Uterus (tissue), 4 donors: ENCODE measurements around the gene XIST. TPM values are rescaled to one million over a fixed set of nuclear protein-coding genes. Genes with fewer than 3 reads are reported as not detected.
"Not testable (repeated sequence)": the region's sequence is repeated elsewhere in the genome, so short reads cannot be mapped to it uniquely, and the experiment has no call there.

ENCODE experiments used
- DNase-seq, 2 donors: peaks; one replicate each; pipeline ENCODE4 v3.0.0-alpha.2; 2019 to 2020
- H3K27ac ChIP-seq, 2 donors: fragments of 200-600 bp; sonication (generic); 1 replicate in 1 of 2; 2 replicates in 1 of 2; pipeline ENCODE4 v1.5.1; 2016 to 2018
- H3K27me3 ChIP-seq, 2 donors: fragments of 200-600 bp; sonication (generic); one replicate each; pipeline ENCODE4 v1.5.1; 2018 to 2019; ENCODE audit warnings: control low read depth in 1 of 2
- H3K36me3 ChIP-seq, 2 donors: fragments of 200-600 bp; sonication (generic); one replicate each; pipeline ENCODE4 v1.5.1; 2019; ENCODE audit warnings: control low read depth in 1 of 2
- H3K4me1 ChIP-seq, 2 donors: fragments of 200-600 bp; sonication (generic); one replicate each; pipeline ENCODE4 v1.5.1; 2018 to 2019; ENCODE audit warnings: control low read depth in 1 of 2
- H3K4me3 ChIP-seq, 2 donors: fragments of 200-600 bp; sonication (generic); 1 replicate in 1 of 2; 2 replicates in 1 of 2; pipeline ENCODE4 v1.5.1; 2018 to 2019; ENCODE audit warnings: mild to moderate bottlenecking in 1 of 2
- H3K9me3 ChIP-seq, 2 donors: fragments of 200-600 bp; sonication (generic); one replicate each; pipeline ENCODE4 v1.5.1; 2019; ENCODE audit warnings: control low read depth in 1 of 2
- CTCF ChIP-seq, 4 experiments: fragments of 200-600 bp in 2 of 4; fragments of 450-650 bp in 2 of 4; sonication (generic) in 2 of 4; IDR thresholded peaks; one replicate each; pipeline ENCODE4 v1.5.1; 2016 to 2019; ENCODE audit warnings: antibody characterized with exemption in 4 of 4, mild to moderate bottlenecking in 2 of 4, moderate library complexity in 1 of 4
- POLR2A ChIP-seq, 2 donors: fragments of 450-650 bp; IDR thresholded peaks; one replicate each; pipeline ENCODE4 v1.6.1; 2016; ENCODE audit warnings: antibody characterized with exemption in 2 of 2, mild to moderate bottlenecking in 1 of 2, moderate library complexity in 1 of 2
- intact Hi-C: fragments of 100-400 bp; cut with DNase I; formaldehyde crosslinking; loops from one replicate; pipeline ENCODE4 v1.15.1; 2023; ENCODE audit warnings: low total_unique reads
- total RNA-seq, 4 donors: library from RNA; depleted of rRNA in 3 of 4; stranded (reverse); fragments of >200 nt in 3 of 4; gene quantifications; one replicate each; pipeline versions ENCODE4 v1.1.0 to v1.2.4, GENCODE V29; 2014 to 2023
- donor health status: DM: yes; HTN: yes; CAD: no.

Gene XIST
- total RNA-seq, 4 donors from 2014 or later: 191 to 525 (median 404) TPM

GRCh38 chrX:73818200-73819116 lies 34.1 kb downstream of the XIST start:
- intact Hi-C loops: no loop called here
- no peaks in the 10 kb centered on the region for H3K9me3 ChIP-seq
- DNase-seq: no peak
- H3K4me3 ChIP-seq: no peak overlapping the region
- no peak overlapping the region for H3K27ac ChIP-seq
- H3K36me3 ChIP-seq: no peaks in the 10 kb centered on the region
- H3K27me3 ChIP-seq: no peaks in the 10 kb centered on the region
- no peak for TF ChIP-seq POLR2A (IDR thresholded peaks at IDR 0.05)
- no peak for TF ChIP-seq CTCF (IDR thresholded peaks at IDR 0.05)
- H3K4me1 ChIP-seq: no peaks in the 10 kb centered on the region

GRCh38 chrX:73817393-73818199 lies 34.9 kb downstream of the XIST start:
- no peak for DNase-seq

GRCh38 chrX:73812256-73812655 lies 40.3 kb downstream of the XIST start:
- intact Hi-C loops: no loop called here
- no peak for TF ChIP-seq CTCF (IDR thresholded peaks at IDR 0.05)
- TF ChIP-seq POLR2A (IDR thresholded peaks at IDR 0.05): no peak
- no peak overlapping the region for H3K4me3 ChIP-seq
- H3K9me3 ChIP-seq: no peaks in the 10 kb centered on the region
- no peaks in the 10 kb centered on the region for H3K36me3 ChIP-seq
- no peak overlapping the region for H3K27ac ChIP-seq
- no peak for DNase-seq
- H3K27me3 ChIP-seq: no peaks in the 10 kb centered on the region
- no peaks in the 10 kb centered on the region for H3K4me1 ChIP-seq

More at GRCh38 chrX:73817393-73818199, 34.9 kb downstream of the XIST start:
- Histone ChIP-seq H3K27me3 (no peaks in the 10 kb centered on the region), H3K4me3 (no peak overlapping the region), H3K4me1 (no peaks in the 10 kb centered on the region), H3K9me3 (no peaks in the 10 kb centered on the region), H3K36me3 (no peaks in the 10 kb centered on the region), H3K27ac (no peak overlapping the region)
- no peak for TF ChIP-seq CTCF (IDR thresholded peaks at IDR 0.05)
- TF ChIP-seq POLR2A (IDR thresholded peaks at IDR 0.05): no peak
- intact Hi-C loops: no loop called here

GRCh38 chrX:73804109-73804508 lies 48.4 kb downstream of the XIST start:
- H3K4me3 ChIP-seq, H3K27me3 ChIP-seq, H3K9me3 ChIP-seq, H3K4me1 ChIP-seq, H3K36me3 ChIP-seq, H3K27ac ChIP-seq, DNase-seq, intact Hi-C loops: not testable (repeated sequence)

- Histone ChIP-seq H3K27ac (no peak overlapping the region), H3K4me3 (no peak overlapping the region), H3K9me3 (no peaks in the 10 kb centered on the region), H3K36me3 (no peaks in the 10 kb centered on the region), H3K4me1 (no peaks in the 10 kb centered on the region), H3K27me3 (no peaks in the 10 kb centered on the region)
- intact Hi-C loops: no loop called here
- no peak for TF ChIP-seq POLR2A (IDR thresholded peaks at IDR 0.05)
- TF ChIP-seq CTCF (IDR thresholded peaks at IDR 0.05): no peak
- DNase-seq: no peak
Observed at GRCh38 chrX:73799888-73800287, 52.6 kb downstream of the XIST start.

- H3K4me1 ChIP-seq, H3K27me3 ChIP-seq, H3K27ac ChIP-seq, H3K9me3 ChIP-seq, H3K36me3 ChIP-seq, H3K4me3 ChIP-seq, DNase-seq, intact Hi-C loops: not testable (repeated sequence)
Observed at GRCh38 chrX:73792511-73792910, 60.0 kb downstream of the XIST start.
